Bronchial epithelial cell (primary cell): ENCODE measurements around the gene UBQLNL. TPM values are rescaled to one million over a fixed set of nuclear protein-coding genes. Genes with fewer than 3 reads are reported as not detected.

Source experiments
- DNase-seq: peaks from one replicate; pipeline ENCODE4 v3.0.0-alpha.2; 2010; ENCODE audit warnings: low read depth
- FAIRE-seq: peaks from 2 replicates; lab custom pipeline; 2011; peaks lifted over from hg19 to GRCh38; lab: Jason Lieb, UNC
- H3K27me3 ChIP-seq: 2 replicates; pipeline ENCODE4 v1.5.1; 2011; ENCODE audit warnings: low read length; ENCODE audit not compliant: control insufficient read depth, insufficient read depth
- H3K36me3 ChIP-seq: 2 replicates; pipeline ENCODE4 v1.5.1; 2011; ENCODE audit warnings: low read length; ENCODE audit not compliant: control insufficient read depth, insufficient read depth
- H3K4me3 ChIP-seq: 2 replicates; pipeline ENCODE4 v1.5.1; 2011; ENCODE audit warnings: mild to moderate bottlenecking, low read depth, low read length, control low read depth
- total RNA-seq: library from RNA; depleted of rRNA; stranded (reverse); fragments of >200 nt; gene quantifications from 2 replicates; pipeline ENCODE4 v1.2.1, GENCODE V29; 2014
- TF ChIP-seq, protein P1 (sequence below): IDR thresholded peaks from 2 replicates; pipeline ENCODE4 v1.5.1; 2011; ENCODE audit warnings: mild to moderate bottlenecking, moderate library complexity, low read length, control low read depth, inconsistent platforms; ENCODE audit not compliant: insufficient read depth, severe bottlenecking

UBQLNL gene
- total RNA-seq, 1 donor from 2014 or later: not detected

DNA sequence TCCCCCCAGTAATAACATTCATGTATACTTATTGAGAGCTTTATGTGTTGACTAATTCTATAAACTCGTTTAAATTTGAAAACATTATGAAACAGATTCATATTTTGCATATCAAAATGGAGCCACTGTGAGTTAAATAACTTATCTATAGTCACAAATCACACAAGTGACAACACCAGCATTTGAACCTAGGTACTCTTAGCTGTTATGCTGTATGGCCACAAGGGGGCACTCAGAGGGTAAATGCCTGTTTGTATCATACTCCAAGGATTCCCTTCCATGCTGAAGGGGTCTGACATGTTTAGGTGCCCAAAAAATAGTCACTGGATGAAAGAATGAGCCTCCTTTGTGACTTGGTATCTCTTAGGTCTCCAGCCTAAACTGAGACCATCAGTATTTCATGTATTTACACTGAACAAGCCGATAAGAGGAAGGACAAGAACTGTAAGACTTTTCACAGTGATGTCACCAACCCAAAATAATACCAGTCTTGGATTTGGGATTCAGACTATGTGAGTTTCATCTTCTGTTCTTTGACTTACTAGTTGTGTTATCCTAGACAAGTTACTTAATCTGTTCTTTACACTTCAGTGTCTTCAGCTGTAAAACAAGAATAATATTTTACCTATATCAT lies 40.2 kb downstream of the UBQLNL start:
- H3K27me3 ChIP-seq: no peaks in the 10 kb centered on the region
- no peaks in the 10 kb centered on the region for H3K36me3 ChIP-seq
- H3K4me3 ChIP-seq: no peak overlapping the region
- DNase-seq (peak; percentile 48), FAIRE-seq (peak; percentile 13)
- TF ChIP-seq, protein P1, sequence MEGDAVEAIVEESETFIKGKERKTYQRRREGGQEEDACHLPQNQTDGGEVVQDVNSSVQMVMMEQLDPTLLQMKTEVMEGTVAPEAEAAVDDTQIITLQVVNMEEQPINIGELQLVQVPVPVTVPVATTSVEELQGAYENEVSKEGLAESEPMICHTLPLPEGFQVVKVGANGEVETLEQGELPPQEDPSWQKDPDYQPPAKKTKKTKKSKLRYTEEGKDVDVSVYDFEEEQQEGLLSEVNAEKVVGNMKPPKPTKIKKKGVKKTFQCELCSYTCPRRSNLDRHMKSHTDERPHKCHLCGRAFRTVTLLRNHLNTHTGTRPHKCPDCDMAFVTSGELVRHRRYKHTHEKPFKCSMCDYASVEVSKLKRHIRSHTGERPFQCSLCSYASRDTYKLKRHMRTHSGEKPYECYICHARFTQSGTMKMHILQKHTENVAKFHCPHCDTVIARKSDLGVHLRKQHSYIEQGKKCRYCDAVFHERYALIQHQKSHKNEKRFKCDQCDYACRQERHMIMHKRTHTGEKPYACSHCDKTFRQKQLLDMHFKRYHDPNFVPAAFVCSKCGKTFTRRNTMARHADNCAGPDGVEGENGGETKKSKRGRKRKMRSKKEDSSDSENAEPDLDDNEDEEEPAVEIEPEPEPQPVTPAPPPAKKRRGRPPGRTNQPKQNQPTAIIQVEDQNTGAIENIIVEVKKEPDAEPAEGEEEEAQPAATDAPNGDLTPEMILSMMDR: peak; percentile 70

DNA sequence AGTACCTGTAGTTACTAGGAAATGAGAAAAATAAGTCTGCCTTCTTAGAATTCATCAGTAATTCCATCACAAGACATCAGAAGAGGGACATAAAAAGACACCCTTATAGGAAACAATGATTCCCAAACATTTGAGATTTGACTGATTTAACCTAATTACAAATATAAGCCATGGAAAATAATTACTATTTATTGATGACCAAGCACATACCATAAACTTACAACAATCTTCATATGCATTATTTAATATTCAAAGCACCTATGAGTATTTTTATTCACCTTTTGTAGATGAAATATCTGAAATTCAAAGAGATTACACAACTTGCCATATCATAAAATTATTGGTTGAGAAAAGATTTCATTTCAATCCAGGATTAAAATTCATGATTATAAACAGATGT lies 42.6 kb downstream of the UBQLNL start:
- DNase-seq (no peak), FAIRE-seq (no peak)
- H3K27me3 ChIP-seq: no peaks in the 10 kb centered on the region
- TF ChIP-seq, protein P1: no peak
- no peaks in the 10 kb centered on the region for H3K36me3 ChIP-seq
- H3K4me3 ChIP-seq: no peak overlapping the region

DNA sequence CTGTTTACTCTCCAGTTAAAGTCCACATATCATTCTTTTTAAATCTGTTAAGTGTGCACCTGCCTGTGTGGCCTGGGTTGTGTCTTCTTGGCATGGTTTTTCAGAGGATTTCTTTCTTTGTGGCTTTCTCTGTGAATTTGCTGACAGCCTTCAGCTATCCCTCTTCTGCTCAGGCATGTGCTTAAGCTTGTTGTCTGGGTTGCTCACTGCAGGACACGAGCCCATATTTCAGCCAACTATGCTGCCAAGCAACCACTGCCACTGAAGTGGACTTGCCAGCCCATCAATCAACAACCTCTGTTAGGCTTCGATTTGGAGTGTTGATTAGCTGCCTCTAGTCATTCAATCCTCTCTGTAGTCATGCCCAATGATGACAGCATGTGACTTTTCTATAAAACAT lies 49.0 kb downstream of the UBQLNL start:
- no peaks in the 10 kb centered on the region for H3K27me3 ChIP-seq
- FAIRE-seq (no peak), DNase-seq (no peak)
- H3K36me3 ChIP-seq: no peaks in the 10 kb centered on the region
- TF ChIP-seq, protein P1: no peak
- H3K4me3 ChIP-seq: no peak overlapping the region

Other genes starting within 250 kb of the UBQLNL start
- not detected in 2 replicates for gene HBE1, start 246.8 kb downstream of the UBQLNL start, total RNA-seq
- not detected in 2 replicates for gene OR51B4, start 214.8 kb downstream of the UBQLNL start, total RNA-seq
- not detected in 2 replicates for gene OR51B2, start 192.4 kb downstream of the UBQLNL start, total RNA-seq
- not detected in 2 replicates for gene OR51B5, start 173.2 kb downstream of the UBQLNL start, total RNA-seq
- gene OR51B6, start 165.2 kb downstream of the UBQLNL start, total RNA-seq: not detected in 2 replicates
- gene OR51M1, start 132.9 kb downstream of the UBQLNL start, total RNA-seq: not detected in 2 replicates
- not detected in 2 replicates for gene OR51Q1, start 94.6 kb downstream of the UBQLNL start, total RNA-seq
- not detected in 2 replicates for gene OR51I1, start 75.2 kb downstream of the UBQLNL start, total RNA-seq
- not detected in 2 replicates for gene OR51I2, start 67.4 kb downstream of the UBQLNL start, total RNA-seq
- not detected in 2 replicates for gene OR52D1, start 28.0 kb downstream of the UBQLNL start, total RNA-seq
- 0.13 TPM in 1 of 2 replicates, not detected in the other for gene UBQLN3, start 6.7 kb downstream of the UBQLNL start, total RNA-seq
- 0.38 TPM in 1 of 2 replicates, not detected in the other for gene OR52H1, start 31.8 kb upstream of the UBQLNL start, total RNA-seq
- not detected in 2 replicates for gene OR52B6, start 64.2 kb upstream of the UBQLNL start, total RNA-seq
- gene TRIM6, start 79.9 kb upstream of the UBQLNL start, total RNA-seq: 1.8 and 3.2 TPM in 2 replicates
- 2.9 and 5.8 TPM in 2 replicates for gene TRIM34, start 108.3 kb upstream of the UBQLNL start, total RNA-seq
- gene TRIM5, start 168.4 kb upstream of the UBQLNL start, total RNA-seq: 24.8 and 32.9 TPM in 2 replicates
- gene TRIM22, start 173.1 kb upstream of the UBQLNL start, total RNA-seq: 11.1 and 28.3 TPM in 2 replicates
- not detected in 2 replicates for gene OR56B1, start 219.7 kb upstream of the UBQLNL start, total RNA-seq
- gene OR52N4, start 237.5 kb upstream of the UBQLNL start, total RNA-seq: not detected in 2 replicates